Ramos (cell line): ENCODE measurements around the gene WDR31.

ENCODE experiments used
- in situ Hi-C: fragments of 300-500 bp; cut with MboI; formaldehyde crosslinking; loops from one replicate; pipeline ENCODE4 v1.14.3; 2022; ENCODE audit warnings: low sequenced_read_pairs; ENCODE audit not compliant: unreplicated experiment

Gene WDR31

DNA sequence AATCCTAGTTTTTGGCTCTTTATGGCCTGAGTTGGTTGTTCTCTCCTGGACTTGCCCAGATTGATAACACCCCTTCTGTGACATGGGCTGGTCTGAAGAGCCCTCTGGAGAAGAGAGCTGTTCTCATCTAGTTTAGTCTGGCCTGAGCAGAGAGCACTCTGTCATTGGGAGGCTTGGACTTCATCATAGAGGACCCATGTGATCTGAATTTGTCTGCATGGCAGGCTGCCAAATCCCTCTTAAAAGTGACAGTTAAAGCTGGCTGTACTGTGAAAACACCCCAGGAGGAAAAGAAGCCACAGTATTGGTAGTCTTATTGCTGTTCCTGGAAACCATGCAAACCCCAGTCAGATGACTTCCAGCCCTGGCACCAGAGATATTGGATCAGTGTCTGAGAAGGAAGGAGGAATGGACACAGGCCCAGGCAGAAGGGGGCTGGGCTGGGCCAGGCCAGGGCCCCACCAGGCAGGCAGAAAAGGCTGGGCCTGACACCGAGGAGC, 3.7 kb upstream of the WDR31 start:
- in situ Hi-C loops: no loop called here

DNA sequence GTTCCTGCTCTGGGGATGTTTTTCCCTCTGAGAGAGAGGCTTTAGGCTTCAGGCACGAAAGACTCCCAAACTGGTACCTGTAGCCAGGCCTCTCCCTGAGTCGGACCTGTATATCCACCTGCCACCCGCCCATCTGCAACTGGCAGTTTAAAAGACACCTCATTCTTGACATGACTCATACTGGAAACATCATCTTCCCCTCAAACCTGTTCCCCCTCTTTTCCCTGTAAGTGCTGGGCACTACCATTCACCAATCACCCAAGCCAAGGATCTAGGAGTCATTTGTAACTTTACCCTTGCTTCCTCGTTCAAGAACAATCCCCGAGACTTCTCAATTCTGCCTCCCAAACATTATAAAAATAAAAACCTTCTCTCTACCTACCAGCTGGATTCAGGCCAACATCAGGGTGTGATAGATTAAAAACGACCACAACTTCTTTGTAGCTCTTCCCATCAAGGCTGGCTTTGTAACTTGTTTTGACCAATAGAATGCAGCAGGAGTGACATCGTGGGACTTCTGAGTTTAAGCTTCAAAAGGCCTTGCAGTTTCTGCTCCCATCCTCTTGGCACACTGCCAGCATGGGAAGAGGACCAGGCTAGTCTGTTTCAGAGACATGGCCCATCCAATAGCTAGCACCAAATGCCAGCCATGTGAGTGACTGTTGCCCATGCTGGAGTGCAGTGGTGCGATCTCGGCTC, 1.8 kb upstream of the WDR31 start:
- in situ Hi-C loops: no loop called here

DNA sequence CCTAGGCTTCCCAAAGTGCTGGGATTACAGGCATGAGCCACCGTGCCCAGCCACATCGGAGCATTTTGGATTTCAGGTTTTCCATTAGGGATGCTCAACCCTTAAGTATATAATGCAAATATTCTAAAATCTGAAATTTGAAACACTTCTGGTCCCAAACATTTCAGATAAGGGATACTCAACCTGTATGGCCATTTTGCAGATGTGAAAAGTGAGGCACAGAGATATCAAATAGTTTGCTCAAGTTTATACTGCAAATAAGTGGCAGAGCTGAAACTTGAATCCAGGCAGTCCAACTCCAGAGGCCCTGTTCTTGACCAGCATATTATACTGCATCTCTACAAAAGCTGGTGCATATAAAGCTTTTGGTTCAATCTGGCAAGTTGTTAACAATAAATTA, 2.4 kb downstream of the WDR31 start:
- in situ Hi-C loops: no loop called here

DNA sequence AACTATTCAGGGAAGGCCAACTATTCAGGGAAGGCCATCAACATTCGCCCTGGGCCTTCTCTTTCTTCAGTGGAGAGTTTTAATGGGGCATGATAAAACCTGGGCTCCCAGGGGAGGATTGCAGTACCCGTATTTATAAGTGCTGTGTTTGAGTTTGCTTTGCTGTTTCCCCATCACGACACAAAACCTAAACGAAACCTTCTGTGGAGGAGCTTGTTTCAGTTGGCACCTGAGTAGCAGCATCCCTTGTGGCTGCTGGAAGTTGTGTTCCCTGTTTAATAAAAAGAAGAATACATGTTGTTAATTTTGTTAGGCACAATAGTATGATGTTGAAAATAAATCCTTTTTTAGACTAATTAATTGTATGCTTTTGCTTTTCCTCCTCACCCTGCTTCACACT, 8.3 kb downstream of the WDR31 start:
- in situ Hi-C loops: no loop called here

DNA sequence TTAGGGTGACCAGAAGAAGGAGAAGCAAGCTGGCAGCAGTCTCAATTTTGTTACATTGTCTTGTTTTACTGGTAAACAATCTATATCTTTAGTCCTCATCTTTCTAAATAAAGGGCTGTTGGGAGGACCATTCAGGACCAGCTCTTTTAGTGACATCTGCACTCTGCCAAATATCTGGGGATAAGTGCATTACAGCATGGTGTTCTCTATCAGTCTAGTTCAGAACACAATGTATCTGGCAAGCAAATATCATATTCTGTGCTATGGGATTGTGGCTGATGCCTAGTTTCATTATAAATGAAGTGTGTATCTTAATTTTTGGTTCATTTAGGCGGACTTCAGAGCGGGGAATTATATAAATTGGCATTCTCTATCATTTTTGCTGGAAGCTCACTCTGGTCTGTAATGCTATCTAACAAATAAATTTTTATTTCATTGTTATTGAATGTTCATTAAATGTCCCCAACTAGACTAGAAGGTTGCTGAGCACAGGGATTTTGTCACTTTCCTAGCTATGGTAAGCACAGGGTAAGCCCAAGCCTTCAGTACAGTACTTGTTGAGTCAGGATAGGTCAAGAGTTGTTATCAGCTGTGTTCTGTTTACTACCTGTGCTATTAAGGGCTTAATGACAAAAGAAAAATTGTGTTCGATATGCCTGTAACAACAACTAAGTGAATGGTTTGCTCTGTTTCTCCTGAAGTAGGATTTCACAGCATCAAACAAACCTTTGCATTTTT, 11.9 kb downstream of the WDR31 start:
- in situ Hi-C loops: no loop called here

DNA sequence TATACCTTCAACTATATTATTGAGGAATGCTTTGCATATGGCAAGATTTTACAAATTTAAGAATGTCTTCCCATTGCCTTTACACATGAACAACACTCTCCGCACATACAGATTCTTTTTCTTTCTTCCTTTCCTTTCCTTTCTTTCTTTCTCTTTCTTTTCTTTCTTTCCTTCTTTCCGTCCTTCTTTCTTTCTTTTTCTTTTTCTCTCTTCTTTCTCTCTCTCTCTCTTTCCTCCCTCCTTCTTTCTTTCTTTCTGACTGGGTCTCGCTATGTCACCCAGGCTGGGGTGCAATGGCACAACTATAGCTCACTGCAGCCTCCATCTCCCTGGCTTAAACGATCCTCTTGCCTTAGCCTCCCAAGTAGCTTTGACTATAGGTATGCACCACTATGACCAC, 13.8 kb downstream of the WDR31 start:
- in situ Hi-C loops: no loop called here

DNA sequence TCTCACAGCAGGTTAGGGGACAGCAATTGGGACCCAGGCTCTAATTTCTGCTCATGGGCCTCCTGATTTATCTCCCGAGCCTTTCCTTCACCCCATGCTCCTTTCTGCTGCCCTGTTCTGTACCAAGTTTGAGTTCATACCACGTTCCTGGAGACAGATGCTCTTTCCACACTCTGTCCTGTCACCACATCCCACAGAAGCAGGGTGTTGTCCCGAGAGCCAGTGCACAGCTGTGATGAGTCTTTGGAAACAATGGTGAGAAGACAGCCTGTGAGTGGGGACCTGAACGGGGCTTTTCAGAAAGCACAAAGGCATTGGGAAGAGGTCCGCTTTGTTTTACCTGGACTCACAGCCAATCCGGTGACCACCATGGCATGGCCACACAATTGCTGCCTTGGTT, 17.4 kb downstream of the WDR31 start:
- in situ Hi-C loops: no loop called here

DNA sequence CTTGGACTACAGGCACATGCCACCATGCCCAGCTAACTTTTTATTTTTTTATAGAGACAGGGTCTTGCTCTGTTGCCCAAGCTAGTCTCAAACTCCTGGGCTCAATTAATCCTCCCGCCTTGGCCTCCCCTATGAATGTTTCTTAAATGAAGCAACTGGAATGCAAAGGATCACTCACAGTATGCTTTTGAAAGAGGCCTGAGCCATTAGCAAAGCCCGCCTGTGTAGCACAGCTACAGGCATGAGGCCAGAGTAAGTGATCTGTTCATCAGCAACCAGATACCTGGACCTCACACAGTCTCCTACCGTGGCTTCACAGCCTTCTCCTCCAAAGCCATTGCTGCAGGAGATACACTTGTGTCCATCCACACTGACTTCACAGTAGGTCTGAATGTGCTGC, 20.0 kb downstream of the WDR31 start:
- in situ Hi-C loops: no loop called here

DNA sequence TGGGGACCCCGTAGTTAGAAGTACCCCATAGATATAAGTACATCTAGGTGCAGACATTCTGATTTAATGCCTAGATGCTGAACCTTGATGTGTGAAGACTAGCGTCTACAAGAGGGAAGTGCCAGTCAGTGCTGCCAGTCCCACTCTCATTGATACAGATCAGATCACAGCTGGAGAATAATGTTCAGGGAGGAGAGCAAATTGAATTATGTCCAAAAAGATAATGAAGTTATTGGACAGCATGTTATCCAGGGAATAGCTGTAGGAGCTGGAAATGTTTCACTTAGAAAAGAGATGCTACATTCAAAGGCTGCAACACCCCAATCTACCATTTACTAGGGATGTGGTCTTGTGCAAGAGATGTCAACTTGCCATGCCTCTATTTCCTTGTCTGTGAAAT, 21.0 kb downstream of the WDR31 start:
- in situ Hi-C loops: no loop called here

DNA sequence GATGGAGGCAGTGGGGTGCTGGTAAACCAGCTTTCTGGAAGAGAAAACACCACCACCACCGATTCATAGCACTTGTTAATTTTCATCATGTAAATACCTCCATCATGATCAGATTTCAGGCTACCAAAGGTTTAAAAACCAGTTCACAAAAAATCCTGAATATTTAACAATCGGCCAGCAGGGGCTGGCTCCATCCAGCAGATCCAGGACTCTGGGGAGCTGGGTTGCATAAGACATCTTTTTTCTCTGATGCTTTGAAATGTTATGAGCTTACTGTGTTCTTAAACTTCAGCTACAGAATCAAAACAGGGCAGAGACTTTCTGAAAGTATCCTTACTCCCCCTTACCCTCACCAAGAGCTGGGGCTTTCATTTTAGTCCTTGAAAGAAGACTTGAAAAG, 22.3 kb downstream of the WDR31 start:
- in situ Hi-C loops: no loop called here

DNA sequence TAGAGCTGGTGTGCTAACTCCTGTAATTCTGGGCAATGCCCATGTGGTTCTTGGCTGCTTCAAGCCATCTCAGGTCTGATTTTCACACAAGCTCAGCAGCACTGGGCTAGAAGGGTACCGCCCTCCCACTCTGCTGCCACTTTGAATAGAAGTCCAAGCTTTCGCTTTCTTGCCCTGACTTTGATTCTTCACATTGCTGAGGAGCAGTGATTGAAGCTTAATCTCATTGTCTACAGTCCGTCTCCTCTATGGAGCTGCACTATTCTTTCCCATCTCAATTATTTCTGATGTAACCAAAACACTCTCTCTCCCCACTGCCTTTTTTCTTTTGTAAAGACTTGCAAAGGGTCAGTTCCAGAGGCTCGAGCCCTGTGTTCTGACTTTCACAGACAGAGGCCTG, 24.0 kb downstream of the WDR31 start:
- in situ Hi-C loops: no loop called here

DNA sequence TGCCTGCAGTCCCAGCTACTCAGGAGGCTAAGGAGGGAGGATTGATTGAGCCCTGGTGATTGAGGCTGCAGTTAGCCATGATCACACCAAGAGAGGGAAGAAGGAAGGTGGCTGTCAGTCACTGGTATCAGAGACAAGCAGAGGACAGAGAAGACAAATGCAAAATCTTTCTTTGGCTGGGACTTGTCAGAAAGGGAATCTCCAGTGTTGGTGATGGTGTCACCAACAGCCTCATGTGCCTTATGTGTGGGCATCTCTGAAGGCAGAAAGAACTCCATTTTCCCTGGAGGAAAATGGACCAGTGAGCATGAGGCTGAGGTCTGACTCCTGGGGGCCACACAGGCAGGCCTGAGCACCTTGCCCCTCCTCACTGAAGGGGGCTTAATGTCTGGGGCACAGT, 24.8 kb downstream of the WDR31 start:
- in situ Hi-C loops: no loop called here

DNA sequence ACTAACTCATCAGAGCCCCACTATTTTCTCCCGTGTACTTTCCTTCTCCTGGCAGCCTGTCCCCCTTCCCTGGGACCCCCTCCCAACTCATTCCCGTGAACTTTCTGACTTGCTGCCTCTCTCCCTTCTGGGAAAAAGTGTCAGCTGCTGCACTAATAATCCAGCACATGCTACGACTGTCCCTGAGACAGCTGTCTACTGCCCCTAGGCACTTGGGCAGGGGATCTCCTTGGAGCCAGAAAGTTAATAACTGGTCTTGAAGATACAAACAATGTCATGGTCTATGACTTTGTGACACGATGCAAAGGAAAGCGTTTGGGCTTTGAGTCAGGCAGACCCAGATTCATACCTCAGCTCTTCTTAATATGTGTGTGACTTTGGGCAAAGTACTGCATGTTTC, 26.8 kb downstream of the WDR31 start:
- in situ Hi-C loops: no loop called here

DNA sequence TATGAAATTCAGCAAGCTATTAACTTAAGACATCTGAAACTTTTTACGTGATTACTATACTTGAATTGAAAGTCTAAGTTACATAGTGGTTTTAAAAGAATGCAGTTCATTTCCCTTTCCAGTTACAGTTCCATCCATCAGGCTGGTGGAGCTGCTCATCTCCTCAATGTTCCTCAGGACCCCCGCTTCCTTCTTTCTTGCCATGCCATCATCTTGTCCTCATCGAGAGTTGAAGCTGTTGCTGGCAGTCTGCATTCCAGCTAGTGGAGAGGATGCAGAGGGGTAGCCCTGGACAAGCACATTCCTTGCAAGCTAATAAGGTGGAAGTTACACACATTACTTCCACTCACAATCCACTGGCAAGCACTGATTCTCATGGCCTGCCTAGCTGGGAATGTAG, 28.1 kb downstream of the WDR31 start:
- in situ Hi-C loops: no loop called here

DNA sequence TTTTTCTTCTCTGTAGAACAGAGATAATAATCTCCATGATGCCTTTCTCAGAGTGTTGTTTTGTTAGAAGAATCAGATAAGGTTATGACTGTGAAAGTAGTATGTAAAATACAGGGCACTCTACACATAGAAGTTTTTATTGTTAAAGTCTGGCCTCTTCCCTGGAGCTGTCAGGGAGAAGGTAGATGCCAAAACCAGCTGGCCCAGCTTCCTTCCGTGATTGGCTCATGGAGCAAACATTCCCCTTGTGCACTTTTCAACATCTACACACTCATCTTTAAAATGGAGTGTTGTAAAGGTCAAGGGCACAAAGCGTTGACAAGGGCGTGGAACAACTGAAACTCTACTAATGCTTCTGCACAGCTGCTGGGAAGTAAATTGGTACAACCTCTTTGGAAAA, 29.5 kb downstream of the WDR31 start:
- in situ Hi-C loops: no loop called here

DNA sequence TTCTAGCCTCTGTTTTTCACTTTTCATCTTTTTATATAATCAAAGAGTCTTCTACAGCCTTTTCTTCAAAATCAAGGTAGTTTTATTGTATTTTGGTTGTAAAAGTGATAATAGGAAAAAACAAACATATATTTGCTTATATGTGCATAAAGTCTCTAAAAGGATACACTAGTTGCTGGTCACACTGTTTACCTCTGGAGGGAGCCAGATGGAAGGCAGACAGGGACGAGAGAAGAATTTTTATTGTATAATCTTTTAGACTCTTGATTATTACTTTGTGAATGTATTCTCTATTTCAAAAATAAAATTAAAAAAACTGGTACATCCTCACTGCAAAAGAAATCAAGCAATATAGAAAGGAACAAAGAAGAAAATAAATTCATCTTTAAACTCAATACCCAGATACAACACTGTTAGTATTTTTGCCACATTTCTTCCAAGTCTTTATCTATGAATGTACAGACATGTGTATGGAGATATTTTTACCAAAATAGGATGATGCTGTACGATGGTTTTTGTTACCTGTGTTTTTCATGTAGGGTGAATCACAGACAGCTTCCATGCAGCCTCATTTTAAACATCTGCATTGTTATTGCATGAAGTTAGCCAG, 30.8 kb downstream of the WDR31 start:
- in situ Hi-C loops: no loop called here

DNA sequence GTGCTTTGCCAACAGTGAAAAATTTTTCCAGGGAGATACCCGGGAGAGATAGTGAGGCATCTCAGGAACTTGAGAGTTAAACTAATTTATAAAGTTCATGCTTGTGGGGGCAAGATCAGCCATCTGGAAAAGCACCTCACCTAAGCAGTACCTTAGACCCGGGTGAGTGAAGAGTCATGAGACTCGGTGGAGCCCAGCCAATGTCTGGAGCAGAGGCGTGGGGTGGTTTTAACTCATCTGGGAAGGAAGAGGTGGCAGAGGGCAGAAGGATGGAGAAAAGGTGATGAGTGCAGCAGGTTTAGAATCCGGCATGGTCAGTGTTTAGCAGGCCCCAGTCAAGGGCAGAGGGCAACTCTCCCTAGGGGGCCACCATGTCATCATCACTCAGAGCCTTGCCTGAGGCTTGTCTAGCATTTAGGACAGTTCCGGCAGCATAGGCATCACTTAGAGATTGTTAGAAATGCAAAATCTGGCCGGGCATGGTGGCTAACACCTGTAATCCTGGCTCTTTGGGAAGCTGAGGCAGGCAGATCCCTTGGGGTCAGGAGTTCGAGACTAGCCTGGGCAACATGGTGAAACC, 32.6 kb downstream of the WDR31 start:
- in situ Hi-C loops: no loop called here

DNA sequence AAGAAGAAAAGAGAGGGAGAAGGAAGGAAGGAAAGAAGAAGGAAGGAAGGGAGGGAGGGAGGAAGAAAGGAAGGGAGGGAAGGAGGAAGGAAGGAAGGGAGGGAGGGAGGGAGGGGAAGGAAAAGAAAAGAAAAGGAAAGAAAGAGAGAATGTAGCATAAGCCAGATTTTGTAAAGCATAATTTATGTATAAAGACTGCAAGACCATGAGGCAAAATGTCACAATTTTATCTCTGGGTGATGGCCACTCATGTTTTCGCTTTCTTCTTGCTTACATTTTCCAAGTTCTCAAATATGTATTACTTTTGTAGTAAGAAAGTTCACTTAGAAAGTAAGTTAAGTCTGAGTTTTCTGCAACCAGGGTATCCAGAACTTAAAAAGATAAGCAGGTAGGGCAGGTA, 33.5 kb downstream of the WDR31 start:
- in situ Hi-C loops: no loop called here

DNA sequence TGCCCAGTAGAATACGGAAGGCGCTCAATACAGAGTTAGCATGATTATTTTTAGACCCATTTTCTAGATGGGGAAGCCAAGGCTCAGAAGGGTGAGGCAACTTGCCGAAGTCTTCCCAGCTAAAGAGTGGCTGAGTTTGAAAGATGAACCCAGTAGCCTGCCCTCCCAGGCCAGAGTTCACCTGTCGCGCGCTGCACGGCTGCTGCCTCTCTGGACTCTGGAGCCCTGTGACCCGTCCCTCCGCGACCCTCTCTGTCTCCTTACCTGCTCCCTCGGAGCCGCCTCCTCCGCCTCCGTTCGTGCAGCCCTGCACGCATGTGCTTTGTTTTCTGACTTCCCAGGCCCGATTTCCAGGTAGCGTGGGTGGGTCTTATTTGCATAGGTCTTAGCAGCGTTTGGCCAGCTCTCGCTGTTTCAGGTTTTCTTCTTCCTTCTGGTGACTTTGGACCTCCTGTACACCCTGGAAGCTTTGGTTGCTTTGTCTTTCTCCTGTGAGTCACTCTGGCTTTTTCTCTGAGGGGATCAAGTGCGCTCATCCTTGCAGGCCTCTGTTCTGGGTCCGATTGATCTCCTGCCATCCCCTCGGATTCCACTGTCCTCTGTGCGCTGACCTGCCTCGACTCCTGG, 37.2 kb downstream of the WDR31 start, which contains the start of gene RNF183:
TSS of gene RNF183 (minus strand) at position 585 of the 627 bp plus-strand sequence. CDS start 5,192 bp downstream, outside the sequence.
- in situ Hi-C loops: no loop called here

DNA sequence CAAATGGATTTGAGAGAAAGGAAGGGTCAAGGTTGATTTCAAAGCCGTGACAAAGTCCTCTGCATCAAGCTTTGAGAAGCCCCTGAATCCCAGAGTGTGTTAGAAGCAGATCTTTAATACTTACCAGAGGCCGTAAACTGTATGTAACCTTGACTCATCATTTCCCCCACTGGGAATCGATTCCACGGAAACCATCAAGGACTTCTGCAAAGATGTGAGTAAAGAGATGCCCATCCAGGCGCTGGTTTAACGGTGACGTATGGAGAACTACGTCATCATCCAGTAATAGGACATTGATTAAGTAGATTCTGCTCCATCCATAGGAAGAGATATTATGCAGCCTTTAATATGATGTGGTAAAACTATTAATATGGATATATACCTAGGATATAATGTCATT, 38.5 kb downstream of the WDR31 start:
- in situ Hi-C loops: no loop called here
